ENCODE data around the gene PTPRU.

Gene PTPRU

GRCh38 chr1:29343476-29343875 lies 107.2 kb downstream of the PTPRU start:
- no peak for DNase-seq

- DNase-seq = no peak
Observed at GRCh38 chr1:29343908-29344307, 107.6 kb downstream of the PTPRU start.

DNA sequence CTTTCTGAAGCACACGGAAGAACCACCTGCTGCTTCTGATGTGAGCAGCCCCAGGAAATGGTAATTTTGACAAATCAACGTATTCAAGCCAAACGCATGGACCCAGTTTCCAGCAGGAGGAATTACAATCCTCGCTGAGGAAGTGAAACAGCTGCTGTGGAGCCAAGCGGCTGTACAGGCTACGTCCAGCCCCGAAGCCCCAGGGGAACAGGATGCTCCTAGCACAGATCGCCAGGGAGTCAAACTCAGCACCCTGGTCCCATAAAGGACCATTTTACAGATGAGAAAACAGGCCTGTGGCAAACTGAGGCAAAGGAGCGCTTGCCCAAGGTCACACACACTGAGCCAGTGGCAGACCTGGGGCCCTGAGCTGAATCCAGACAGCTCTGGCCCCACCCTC lies 108.0 kb downstream of the PTPRU start:
- no peak for DNase-seq

GRCh38 chr1:29346576-29346975 lies 110.3 kb downstream of the PTPRU start:
- DNase-seq = no peak

DNA sequence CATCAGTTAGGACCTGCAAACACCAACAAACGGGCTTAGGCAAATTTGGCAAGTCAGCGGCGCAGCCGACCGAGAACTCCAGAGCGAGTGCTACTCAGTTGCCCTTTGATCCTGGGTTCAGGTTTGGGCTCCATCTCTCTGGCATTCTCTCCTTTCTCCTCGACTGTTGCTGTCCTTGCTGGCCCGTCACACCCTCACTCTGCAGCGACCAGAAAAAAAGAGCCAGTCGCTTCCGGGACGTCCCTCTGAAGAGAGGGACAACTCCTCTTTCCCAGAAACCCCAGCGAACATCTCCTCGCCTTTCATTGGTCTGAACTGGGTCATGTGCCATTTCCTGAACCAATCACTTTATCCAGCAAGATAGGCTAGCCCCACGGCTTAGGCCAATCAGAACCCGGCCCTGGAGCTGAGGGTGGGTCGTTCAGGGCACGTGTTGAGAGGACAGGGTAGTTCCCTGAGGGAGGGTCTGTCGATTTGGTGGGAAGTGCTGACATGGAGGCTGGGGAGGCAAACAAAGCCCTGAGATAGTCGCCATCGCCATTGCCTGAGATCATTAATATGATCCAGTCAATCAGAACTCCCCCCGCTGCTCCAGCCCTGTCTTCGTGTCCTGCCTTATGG lies 113.7 kb downstream of the PTPRU start:
- DNase-seq = no peak

- DNase-seq = no peak
Observed at GRCh38 chr1:29352719-29353420, 116.5 kb downstream of the PTPRU start.

- DNase-seq = no peak
Observed at GRCh38 chr1:29354511-29355098, 118.3 kb downstream of the PTPRU start.

- DNase-seq = no peak
Observed at GRCh38 chr1:29355375-29355774, 119.1 kb downstream of the PTPRU start.

GRCh38 chr1:29356663-29357062 lies 120.3 kb downstream of the PTPRU start:
- DNase-seq = no peak

- DNase-seq = no peak
Observed at GRCh38 chr1:29357452-29357851, 121.1 kb downstream of the PTPRU start.

- DNase-seq = no peak
Observed at GRCh38 chr1:29358183-29358582, 121.9 kb downstream of the PTPRU start.

GRCh38 chr1:29360768-29361167 lies 124.4 kb downstream of the PTPRU start:
- no peak for DNase-seq

DNA sequence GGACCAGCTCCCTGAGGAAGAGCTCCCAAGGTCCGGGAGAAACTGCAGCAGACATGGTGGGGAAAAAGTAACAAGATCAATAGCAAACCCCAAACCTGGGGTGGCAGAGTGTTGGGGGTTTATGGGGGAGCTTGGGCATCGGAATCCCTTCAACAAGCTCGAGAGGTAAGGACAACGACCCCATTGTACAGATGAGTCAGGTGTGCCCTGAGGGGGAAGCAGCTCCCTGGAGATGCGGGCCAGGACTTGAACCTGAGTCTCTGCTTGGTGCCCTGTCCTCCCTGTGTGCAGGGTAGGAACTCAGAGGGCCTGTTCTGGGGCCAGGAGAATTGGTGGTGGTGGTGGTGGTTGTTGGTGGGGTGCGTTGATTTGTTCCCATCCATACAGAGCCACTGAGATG lies 125.4 kb downstream of the PTPRU start:
- DNase-seq = no peak

- DNase-seq = no peak
Observed at GRCh38 chr1:29362116-29362515, 125.8 kb downstream of the PTPRU start.

DNA sequence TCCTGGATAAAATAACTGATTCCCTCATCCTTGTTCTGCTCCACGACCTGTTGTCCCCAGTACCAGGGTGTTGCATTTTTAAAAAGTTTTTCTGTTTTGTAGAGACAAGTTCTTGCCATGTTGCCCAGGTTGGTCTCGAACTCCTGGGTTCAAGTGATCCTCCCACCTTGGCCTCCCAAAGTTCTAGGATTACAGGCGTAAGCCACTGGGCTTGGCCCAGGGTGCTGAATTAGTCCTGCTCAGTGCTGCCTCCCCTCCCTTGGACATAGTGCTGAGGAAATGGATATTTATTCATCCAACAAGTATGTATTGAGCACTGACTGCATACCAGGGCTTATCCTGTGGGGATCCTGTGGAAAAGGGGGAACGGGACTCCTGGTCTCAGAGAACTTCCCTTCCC lies 126.4 kb downstream of the PTPRU start:
- no peak for DNase-seq

DNA sequence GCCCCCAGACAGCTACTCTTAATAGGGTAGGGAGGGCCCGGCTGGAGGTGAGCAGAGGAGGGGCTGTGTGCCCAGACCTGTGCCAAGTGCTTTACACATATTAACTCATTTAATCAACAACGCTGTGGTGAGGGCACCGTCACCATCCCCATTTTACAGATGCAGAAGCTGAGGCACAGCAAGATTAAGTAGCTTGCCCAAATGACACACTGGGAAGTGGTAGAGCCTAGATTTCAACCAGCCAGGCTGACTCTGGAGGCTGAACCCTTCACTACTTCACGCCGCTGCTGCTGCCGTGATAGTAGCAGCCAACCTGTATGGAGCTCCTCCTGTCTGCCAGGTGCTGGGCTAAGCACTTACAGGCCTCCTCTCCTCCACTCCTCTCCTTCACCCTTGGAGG lies 127.2 kb downstream of the PTPRU start:
- no peak for DNase-seq

- DNase-seq = no peak
Observed at GRCh38 chr1:29364101-29364678, 127.9 kb downstream of the PTPRU start.

- DNase-seq = no peak
Observed at GRCh38 chr1:29365906-29366670, 129.8 kb downstream of the PTPRU start.

GRCh38 chr1:29368936-29369932 lies 132.9 kb downstream of the PTPRU start:
- no peak for DNase-seq

DNA sequence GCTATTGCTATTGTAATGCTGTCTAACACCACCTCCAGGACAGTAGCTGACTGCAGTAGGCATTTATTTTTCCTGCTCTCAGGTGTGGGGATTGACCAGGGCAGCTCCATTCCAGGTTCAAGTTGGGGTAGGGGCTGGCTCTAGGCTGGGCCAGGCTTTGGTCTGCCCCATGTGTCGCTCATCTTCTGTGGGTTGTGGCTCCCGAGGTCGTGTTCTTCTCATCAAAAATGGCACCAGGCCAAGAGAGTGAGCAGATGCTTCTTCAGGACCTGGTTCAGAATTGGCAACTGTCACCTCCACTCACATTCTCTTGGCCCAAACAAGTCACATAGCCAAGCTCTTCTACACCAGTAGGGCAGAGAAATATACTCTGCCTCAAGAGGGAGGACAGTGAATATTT lies 133.7 kb downstream of the PTPRU start:
- no peak for DNase-seq

- no peak for DNase-seq
Observed at GRCh38 chr1:29371332-29371731, 135.0 kb downstream of the PTPRU start.

DNA sequence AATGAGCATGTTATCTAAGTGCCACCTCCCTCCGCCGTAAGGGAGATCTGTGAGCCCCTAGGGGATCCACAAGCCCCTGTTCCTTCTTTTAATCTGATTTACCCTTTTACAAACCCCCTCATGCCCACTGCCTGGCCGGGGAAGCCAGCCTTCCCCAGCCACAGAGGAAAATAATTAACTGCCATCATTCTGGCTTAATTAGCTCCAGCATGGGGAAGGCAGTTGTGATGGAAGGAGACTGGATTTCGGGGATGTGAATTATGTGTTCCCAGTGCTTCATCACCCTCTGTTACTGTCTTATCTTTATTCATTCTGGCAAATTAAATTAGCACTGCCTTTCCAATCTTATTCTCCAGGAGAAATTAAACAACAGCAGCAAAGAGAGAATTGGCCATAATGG lies 135.8 kb downstream of the PTPRU start:
- no peak for DNase-seq
